ENCODE results near the gene USP30.

USP30 gene

GRCh38 chr12:109098183-109098604 lies 45.8 kb downstream of the USP30 start:
- DNase-seq (ENCODE audit: low spot score), result no peak

GRCh38 chr12:109098651-109099050 lies 46.3 kb downstream of the USP30 start:
- DNase-seq (ENCODE audit: low spot score), result no peak

- DNase-seq (ENCODE audit: low spot score), result no peak
Observed at GRCh38 chr12:109099431-109100020, 47.1 kb downstream of the USP30 start.

GRCh38 chr12:109100741-109101140 lies 48.4 kb downstream of the USP30 start:
- no peak for DNase-seq (ENCODE audit: low spot score)

- no peak for DNase-seq (ENCODE audit: low spot score)
Observed at GRCh38 chr12:109102491-109102890, 50.1 kb downstream of the USP30 start.

GRCh38 chr12:109105176-109105575 lies 52.8 kb downstream of the USP30 start:
- DNase-seq (ENCODE audit: low spot score), result no peak

GRCh38 chr12:109109746-109110350 lies 57.5 kb downstream of the USP30 start:
- no peak for DNase-seq (ENCODE audit: low spot score)

- no peak for DNase-seq (ENCODE audit: low spot score)
Observed at GRCh38 chr12:109110988-109111495, 58.7 kb downstream of the USP30 start.

GRCh38 chr12:109112720-109113465 lies 60.5 kb downstream of the USP30 start:
- no peak for DNase-seq (ENCODE audit: low spot score)

- DNase-seq (ENCODE audit: low spot score), result no peak
Observed at GRCh38 chr12:109113661-109114321, 61.4 kb downstream of the USP30 start.

GRCh38 chr12:109114644-109115043 lies 62.3 kb downstream of the USP30 start:
- DNase-seq (ENCODE audit: low spot score), result no peak

- no peak for DNase-seq (ENCODE audit: low spot score)
Observed at GRCh38 chr12:109115404-109115757, 63.0 kb downstream of the USP30 start.

GRCh38 chr12:109115758-109116610 lies 63.6 kb downstream of the USP30 start, which contains the start of gene ACACB:
Gene ACACB (plus strand): TSS chr12:109116587. CDS start chr12:109139406, 22,819 bp downstream.
- no peak for DNase-seq (ENCODE audit: low spot score)

GRCh38 chr12:109116611-109116949 lies 64.2 kb downstream of the USP30 start:
- no peak for DNase-seq (ENCODE audit: low spot score)

- DNase-seq (ENCODE audit: low spot score), result no peak
Observed at GRCh38 chr12:109120095-109120494, 67.7 kb downstream of the USP30 start.

- no peak for DNase-seq (ENCODE audit: low spot score)
Observed at GRCh38 chr12:109120557-109120956, 68.2 kb downstream of the USP30 start.

GRCh38 chr12:109121346-109121880 lies 69.0 kb downstream of the USP30 start:
- no peak for DNase-seq (ENCODE audit: low spot score)

- DNase-seq (ENCODE audit: low spot score), result no peak
Observed at GRCh38 chr12:109124878-109125648, 72.7 kb downstream of the USP30 start.

GRCh38 chr12:109125791-109126190 lies 73.4 kb downstream of the USP30 start:
- no peak for DNase-seq (ENCODE audit: low spot score)

- no peak for DNase-seq (ENCODE audit: low spot score)
Observed at GRCh38 chr12:109126784-109127183, 74.4 kb downstream of the USP30 start.

All from D341Med (cell line).